ENCODE measurements around the gene GAS6. TPM values are rescaled to one million over a fixed set of nuclear protein-coding genes. Genes with fewer than 3 reads are reported as not detected.
"Not testable (repeated sequence)": the region's sequence is repeated elsewhere in the genome, so short reads cannot be mapped to it uniquely, and the experiment has no call there.

GAS6 gene
- total RNA-seq, 4 donors from 2014 or later = 152 to 284 (median 169) TPM

DNA sequence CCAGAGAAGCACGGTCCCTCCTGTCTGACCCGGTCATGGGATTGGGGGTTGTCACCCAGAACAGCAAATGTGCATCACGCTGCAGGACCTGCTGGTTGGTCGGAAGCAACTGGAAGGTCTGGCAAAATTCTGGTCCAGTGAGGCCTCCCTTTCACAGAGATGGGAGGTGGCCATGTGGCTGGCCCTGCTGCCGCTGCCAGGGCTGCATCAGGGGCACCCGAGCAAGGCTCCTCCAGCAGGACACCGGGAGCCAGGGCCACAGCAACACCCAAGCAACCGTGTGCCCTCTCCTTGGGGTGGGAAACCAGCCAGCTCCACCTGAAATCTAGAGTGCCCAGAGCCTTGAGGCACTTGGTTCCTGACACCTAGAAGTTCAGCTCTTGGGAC, 11.5 kb upstream of the GAS6 start:
- no peak overlapping the region for H3K4me3 ChIP-seq
- no peak for DNase-seq
- intact Hi-C loops (cut with DNase I; ENCODE audit: low total_unique reads) = no loop called here

DNA sequence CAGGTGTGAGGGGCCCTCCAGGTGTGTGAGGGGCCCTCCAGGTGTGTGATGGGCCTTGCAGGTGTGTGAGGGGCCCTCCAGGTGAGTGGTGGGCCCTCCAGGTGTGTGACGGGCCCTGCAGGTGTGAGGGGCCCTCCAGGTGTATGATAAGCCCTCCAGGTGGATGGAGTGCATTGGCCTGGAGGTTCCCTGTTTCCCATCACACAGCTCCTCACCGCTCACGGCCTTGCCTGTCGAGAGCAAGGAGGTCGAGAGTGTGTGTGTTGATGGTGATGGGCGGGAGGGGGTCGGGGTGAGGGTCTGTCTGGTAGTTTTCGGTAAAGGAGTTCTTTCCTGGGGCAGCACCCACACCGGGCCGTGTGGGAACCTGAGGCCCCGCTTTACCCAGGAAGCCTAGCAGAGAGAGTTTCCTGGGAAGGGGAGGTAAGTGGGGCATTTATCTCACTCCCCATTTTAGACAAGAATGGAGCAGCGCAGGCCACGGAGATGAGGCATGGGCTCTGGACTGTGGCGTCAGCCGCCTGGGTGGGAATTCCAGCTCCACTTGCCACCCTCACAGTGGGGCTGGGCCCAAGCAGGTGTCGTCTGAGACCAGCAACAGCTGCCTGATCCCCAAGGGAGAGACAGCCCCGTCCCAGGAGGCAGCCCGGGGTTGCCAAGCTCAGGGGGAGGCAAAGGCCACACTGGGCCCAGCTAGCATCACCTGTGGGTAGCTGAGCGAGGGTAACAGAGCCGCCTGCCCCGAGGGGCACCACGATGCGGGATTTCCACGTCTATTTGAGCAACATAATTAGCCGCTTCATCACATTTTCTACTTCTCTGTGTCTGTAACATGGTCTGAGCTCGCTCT, 10.9 kb upstream of the GAS6 start:
- WGBS, 2 donors (ENCODE audit: low coverage in 1 of 2) = 78% methylated on average over 26 of the region's 26 CpGs; no CpG with 5 or more reads in 1 of the 2 donors

More for the DNA sequence above, 11.5 kb upstream of the GAS6 start:
- in situ Hi-C loops (cut with MboI; ENCODE audit: low pct_ligation_motif_present in 1 of 4, low pct_unique_long_range_greater_than_20kb in 1 of 4, low sequenced_read_pairs in 3 of 4) = no loop called here
- Histone ChIP-seq H3K36me3 (no peaks in the 10 kb centered on the region), H3K27me3 (peaks cover 29% of the 10 kb centered on the region), H3K4me1 (no peaks in the 10 kb centered on the region), H3K27ac (no peak overlapping the region), H3K9me3 (no peaks in the 10 kb centered on the region)
- 91% methylated on average over 8 of the region's 8 CpGs; no CpG with 5 or more reads in 1 of the 2 donors for WGBS, 2 donors (ENCODE audit: low coverage in 1 of 2)
- TF ChIP-seq POLR2AphosphoS5 (IDR thresholded peaks at IDR 0.05) = no peak
- TF ChIP-seq, protein P1, sequence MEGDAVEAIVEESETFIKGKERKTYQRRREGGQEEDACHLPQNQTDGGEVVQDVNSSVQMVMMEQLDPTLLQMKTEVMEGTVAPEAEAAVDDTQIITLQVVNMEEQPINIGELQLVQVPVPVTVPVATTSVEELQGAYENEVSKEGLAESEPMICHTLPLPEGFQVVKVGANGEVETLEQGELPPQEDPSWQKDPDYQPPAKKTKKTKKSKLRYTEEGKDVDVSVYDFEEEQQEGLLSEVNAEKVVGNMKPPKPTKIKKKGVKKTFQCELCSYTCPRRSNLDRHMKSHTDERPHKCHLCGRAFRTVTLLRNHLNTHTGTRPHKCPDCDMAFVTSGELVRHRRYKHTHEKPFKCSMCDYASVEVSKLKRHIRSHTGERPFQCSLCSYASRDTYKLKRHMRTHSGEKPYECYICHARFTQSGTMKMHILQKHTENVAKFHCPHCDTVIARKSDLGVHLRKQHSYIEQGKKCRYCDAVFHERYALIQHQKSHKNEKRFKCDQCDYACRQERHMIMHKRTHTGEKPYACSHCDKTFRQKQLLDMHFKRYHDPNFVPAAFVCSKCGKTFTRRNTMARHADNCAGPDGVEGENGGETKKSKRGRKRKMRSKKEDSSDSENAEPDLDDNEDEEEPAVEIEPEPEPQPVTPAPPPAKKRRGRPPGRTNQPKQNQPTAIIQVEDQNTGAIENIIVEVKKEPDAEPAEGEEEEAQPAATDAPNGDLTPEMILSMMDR (IDR thresholded peaks at IDR 0.05) = no peak
- TF ChIP-seq EP300 (IDR thresholded peaks at IDR 0.05; ENCODE audit: low read depth) = no peak
- TF ChIP-seq POLR2A (IDR thresholded peaks at IDR 0.05) = no peak

DNA sequence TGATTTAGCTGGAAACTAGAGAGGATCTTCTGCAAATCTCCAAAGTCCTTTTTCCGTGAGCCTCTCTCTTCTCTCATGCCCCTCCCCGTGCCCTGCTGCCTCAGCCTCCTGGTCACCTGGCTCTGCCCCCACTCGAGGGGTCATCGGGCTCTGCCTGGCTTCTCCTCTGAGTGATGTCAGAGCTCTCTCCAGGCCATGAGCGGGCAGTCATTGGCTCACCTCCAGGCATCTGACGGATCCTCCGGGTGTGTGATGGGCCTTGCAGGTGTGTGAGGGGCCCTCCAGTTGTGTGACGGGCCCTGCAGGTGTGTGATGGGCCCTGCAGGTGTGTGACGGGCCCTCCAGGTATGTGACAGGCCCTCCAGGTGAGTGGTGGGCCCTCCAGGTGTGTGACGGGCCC, 10.3 kb upstream of the GAS6 start:
- 87% methylated on average over 10 of the region's 10 CpGs; no CpG with 5 or more reads in 1 of the 2 donors for WGBS, 2 donors (ENCODE audit: low coverage in 1 of 2)
- no peaks in the 10 kb centered on the region for H3K4me1 ChIP-seq
- H3K9me3 ChIP-seq = no peaks in the 10 kb centered on the region
- no peak overlapping the region for H3K4me3 ChIP-seq
- intact Hi-C loops (cut with DNase I; ENCODE audit: low total_unique reads) (no loop called here), in situ Hi-C loops (cut with MboI; ENCODE audit: low pct_ligation_motif_present in 1 of 4, low pct_unique_long_range_greater_than_20kb in 1 of 4, low sequenced_read_pairs in 3 of 4) (no loop called here)
- TF ChIP-seq EP300 (IDR thresholded peaks at IDR 0.05; ENCODE audit: low read depth) = no peak
- TF ChIP-seq, protein P1 (IDR thresholded peaks at IDR 0.05) = no peak
- peaks cover 29% of the 10 kb centered on the region for H3K27me3 ChIP-seq
- no peak overlapping the region for H3K27ac ChIP-seq
- no peak for DNase-seq
- H3K36me3 ChIP-seq = no peaks in the 10 kb centered on the region

More for the DNA sequence above, 10.9 kb upstream of the GAS6 start:
- H3K36me3 ChIP-seq = no peaks in the 10 kb centered on the region
- no peak for DNase-seq
- TF ChIP-seq POLR2A (IDR thresholded peaks at IDR 0.05) = no peak
- TF ChIP-seq POLR2AphosphoS5 (IDR thresholded peaks at IDR 0.05) = no peak
- TF ChIP-seq EP300 (IDR thresholded peaks at IDR 0.05; ENCODE audit: low read depth) = no peak
- TF ChIP-seq, protein P1 (IDR thresholded peaks at IDR 0.05) = no peak
- H3K27ac ChIP-seq = no peak overlapping the region
- H3K4me3 ChIP-seq = no peak overlapping the region
- intact Hi-C loops (cut with DNase I; ENCODE audit: low total_unique reads) (no loop called here), in situ Hi-C loops (cut with MboI; ENCODE audit: low pct_ligation_motif_present in 1 of 4, low pct_unique_long_range_greater_than_20kb in 1 of 4, low sequenced_read_pairs in 3 of 4) (no loop called here)
- peaks cover 29% of the 10 kb centered on the region for H3K27me3 ChIP-seq
- no peaks in the 10 kb centered on the region for H3K4me1 ChIP-seq
- H3K9me3 ChIP-seq = no peaks in the 10 kb centered on the region

DNA sequence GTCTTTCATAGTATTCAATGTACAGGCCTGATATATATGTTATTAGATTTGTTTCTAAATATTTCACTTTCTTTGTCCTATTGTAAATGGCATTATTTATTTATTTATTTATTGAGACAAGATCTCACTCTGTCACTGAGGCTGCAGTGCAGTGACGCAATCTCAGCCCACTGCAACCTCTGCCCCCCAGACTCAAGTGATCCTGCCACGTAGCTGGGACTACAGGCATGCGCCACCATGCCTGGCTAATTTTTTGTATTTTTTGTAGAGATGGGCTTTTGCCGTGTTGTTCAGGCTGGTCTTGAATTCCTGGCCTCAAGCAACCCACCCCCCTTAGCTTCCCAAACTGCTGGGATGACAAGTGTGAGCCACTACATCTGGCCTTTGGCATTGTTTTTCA, 5.4 kb upstream of the GAS6 start:
- Histone ChIP-seq H3K9me3 (no peaks in the 10 kb centered on the region), H3K27me3 (peaks cover 26% of the 10 kb centered on the region), H3K36me3 (no peaks in the 10 kb centered on the region), H3K4me3 (no peak overlapping the region), H3K4me1 (peaks cover 0 to 7% (median 3%) of the 10 kb centered on the region in 4 donors), H3K27ac (no peak overlapping the region)
- in situ Hi-C loops (cut with MboI; ENCODE audit: low pct_ligation_motif_present in 1 of 4, low pct_unique_long_range_greater_than_20kb in 1 of 4, low sequenced_read_pairs in 3 of 4) = no loop called here
- WGBS, 2 donors (ENCODE audit: low coverage in 1 of 2) = 88 to 98% methylated on average over 4 of the region's 4 CpGs
- intact Hi-C loops (cut with DNase I; ENCODE audit: low total_unique reads) = no loop called here
- TF ChIP-seq POLR2AphosphoS5 (IDR thresholded peaks at IDR 0.05) (no peak), POLR2A (IDR thresholded peaks at IDR 0.05) (no peak), EP300 (IDR thresholded peaks at IDR 0.05; ENCODE audit: low read depth) (no peak)
- TF ChIP-seq, protein P1 (IDR thresholded peaks at IDR 0.05) = no peak
- no peak for DNase-seq

DNA sequence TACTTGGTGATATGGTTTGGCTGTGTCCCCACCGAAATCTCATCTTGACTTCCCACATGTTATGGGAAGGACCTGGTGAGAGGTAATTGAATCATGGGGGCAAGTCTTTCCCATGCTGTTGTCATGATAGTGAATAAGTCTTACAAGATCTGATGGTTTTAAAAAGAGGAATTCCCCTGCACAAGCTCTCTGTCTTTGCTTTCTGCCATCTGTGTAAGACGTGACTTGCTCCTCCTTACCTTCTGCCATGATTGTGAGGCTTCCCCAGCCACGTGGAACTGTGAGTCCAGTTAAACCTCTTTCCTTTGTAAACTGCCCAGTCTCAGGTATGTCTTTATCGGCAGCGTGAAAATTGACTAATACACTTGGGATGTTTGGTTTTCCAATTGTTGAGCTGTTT, 4.0 kb upstream of the GAS6 start:
- in situ Hi-C loops (cut with MboI; ENCODE audit: low pct_ligation_motif_present in 1 of 4, low pct_unique_long_range_greater_than_20kb in 1 of 4, low sequenced_read_pairs in 3 of 4); H3K36me3 ChIP-seq; H3K9me3 ChIP-seq; DNase-seq; H3K27ac ChIP-seq; H3K4me3 ChIP-seq; intact Hi-C loops (cut with DNase I; ENCODE audit: low total_unique reads): not testable (repeated sequence)
- Histone ChIP-seq H3K4me1 (peaks cover 0 to 15% (median 6%) of the 10 kb centered on the region in 4 donors), H3K27me3 (peaks cover 18% of the 10 kb centered on the region)
- WGBS, 2 donors (ENCODE audit: low coverage in 1 of 2) = 85 to 86% methylated on average over 5 of the region's 5 CpGs

Data from transverse colon (tissue), 4 donors.